ENCODE measurements around the gene JARID2.

GRCh38 chr6:15510536-15511247, 264.8 kb downstream of the JARID2 start:
- TF ChIP-seq, protein P1, sequence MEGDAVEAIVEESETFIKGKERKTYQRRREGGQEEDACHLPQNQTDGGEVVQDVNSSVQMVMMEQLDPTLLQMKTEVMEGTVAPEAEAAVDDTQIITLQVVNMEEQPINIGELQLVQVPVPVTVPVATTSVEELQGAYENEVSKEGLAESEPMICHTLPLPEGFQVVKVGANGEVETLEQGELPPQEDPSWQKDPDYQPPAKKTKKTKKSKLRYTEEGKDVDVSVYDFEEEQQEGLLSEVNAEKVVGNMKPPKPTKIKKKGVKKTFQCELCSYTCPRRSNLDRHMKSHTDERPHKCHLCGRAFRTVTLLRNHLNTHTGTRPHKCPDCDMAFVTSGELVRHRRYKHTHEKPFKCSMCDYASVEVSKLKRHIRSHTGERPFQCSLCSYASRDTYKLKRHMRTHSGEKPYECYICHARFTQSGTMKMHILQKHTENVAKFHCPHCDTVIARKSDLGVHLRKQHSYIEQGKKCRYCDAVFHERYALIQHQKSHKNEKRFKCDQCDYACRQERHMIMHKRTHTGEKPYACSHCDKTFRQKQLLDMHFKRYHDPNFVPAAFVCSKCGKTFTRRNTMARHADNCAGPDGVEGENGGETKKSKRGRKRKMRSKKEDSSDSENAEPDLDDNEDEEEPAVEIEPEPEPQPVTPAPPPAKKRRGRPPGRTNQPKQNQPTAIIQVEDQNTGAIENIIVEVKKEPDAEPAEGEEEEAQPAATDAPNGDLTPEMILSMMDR (IDR thresholded peaks at IDR 0.05; ENCODE audit: insufficient read depth, low read depth, low read length) = no peak
- no peak for TF ChIP-seq EZH2 (IDR thresholded peaks at IDR 0.05; ENCODE audit: insufficient read depth, low read length)
